HG02642 (cell line): ENCODE data around the gene MRGPRX2.

ENCODE experiments used
- ATAC-seq: cut with Tn5 transposase; IDR thresholded peaks from one replicate; pipeline ENCODE4 v1.9.1; 2021; ENCODE audit warnings: mild to moderate bottlenecking; ENCODE audit not compliant: unreplicated experiment, poor library complexity

The MRGPRX2 gene

DNA sequence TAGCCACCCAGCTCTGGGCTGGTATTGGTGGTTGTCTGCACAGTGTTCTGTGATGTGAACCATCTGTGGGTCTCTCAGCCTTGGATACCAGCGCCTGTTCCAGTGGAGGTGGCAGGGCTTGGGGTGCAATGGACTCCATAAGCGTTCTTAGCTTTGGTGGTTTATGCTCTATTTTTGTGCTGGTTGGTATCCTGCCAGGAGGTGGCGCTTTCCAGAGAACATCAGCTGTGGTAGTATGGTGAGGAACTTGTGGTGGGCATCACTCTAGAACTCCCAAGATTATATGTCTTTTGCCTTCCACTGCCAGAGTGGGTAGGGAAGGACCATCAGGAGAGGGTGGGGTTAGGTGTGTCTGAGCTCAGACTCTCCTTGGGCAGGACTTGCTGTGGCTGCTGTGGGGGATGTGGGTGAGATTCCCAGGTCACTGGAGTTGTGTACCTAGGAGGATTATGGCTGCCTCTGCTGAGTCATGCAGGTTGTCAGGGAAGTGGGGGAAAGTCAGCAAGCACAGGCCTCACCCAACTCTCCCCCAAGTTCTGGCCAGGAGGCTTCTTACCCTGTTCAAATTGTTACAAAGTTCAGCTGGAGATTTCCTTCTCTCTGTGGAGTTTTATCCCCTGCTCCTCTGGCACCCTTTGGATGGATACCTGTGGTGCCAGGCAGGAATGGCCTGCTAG lies 47.2 kb downstream of the MRGPRX2 start:
- ATAC-seq: no peak

GRCh38 chr11:19012636-19013035 lies 47.9 kb downstream of the MRGPRX2 start:
- no peak for ATAC-seq
